Activated CD4-positive, alpha-beta T cell treated with anti-CD3 and anti-CD28 coated beads, Interleukin-2, Interleukin-6, amounts not matched to agents 100 ng/mL and 50 ng/mL, durations not matched to agents 16 hours and 8 hours (primary cell): ENCODE data around the gene CSF3R.

Source experiments
- DNase-seq: peaks from one replicate; pipeline ENCODE4 v3.0.0-alpha.2; 2020

The CSF3R gene

DNA sequence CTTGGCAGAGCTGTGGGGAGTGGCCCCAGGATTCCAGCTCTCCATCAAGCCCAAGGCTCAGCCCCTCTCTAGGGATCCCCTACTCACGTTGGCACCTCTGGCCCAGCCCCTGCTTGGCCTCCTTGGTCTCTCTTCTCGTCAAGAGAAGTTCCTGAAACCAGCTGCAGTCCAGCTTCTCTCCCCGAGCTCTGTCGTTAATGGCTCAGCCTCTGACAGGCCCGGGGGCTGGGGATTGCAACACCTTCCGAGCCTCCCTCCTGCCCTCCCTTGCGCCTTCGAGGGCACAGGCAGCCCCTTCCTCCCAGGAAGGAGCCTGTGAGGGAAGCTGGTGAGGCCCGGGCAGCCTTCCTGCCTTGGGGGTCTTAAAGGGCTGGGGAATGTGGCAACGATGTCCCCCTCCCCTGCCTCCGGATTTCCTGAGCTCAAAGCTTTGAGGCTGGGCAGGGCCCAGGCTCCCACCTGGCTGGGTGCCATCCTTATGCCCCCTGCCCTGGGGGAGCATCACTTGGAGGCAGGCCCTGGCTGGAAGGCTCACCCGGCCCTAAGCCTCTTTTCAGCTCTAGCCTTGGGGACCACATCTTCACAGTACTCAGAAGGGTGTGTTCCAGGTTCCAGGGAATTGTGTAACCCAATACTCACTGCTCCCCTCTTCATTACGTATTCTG, at the start of gene CSF3R:
CSF3R (minus strand) TSS at position 190 of the 665 bp plus-strand sequence. CDS start 3,417 bp downstream, outside the sequence.
- DNase-seq = no peak

DNA sequence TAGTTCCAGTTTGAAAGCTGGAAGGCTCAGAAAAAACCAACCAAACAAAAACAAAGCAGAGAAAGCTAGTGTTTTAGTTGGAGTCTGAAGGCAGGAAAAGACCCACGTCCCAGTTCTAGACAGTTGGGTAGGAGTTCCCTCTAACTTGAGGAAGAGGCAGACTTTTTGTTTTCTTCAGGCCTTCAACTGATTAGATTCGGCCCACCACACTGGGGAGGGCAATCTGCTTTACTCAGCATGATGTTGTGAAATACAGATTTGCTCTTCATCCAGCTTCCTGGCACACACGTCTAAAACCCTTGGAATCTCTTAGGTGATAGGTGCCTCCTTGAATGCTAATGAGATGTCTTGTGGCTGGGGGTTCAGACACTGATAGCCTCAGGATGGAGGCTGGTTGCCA, 49.1 kb upstream of the CSF3R start:
- DNase-seq = no peak

DNA sequence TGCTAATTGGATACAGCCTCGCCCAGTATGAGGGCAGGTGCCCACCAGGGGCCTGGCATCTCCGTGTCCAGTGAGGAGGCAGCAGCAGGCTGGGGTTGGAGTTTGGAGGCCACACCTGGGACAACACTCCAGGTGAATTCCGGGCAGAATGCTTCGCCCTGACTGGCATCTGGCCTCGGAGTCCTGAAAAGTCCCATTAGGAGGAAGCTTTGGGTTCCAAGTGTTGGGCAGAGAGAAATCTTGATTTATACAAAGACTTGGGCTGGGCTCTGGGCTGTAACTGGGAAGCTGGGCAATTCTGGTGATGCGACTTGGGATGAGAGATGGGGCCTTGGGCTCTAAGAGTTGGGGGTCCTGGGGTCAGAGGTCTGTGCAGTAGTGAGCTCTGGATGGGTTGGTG, 48.1 kb upstream of the CSF3R start:
- DNase-seq = no peak

DNA sequence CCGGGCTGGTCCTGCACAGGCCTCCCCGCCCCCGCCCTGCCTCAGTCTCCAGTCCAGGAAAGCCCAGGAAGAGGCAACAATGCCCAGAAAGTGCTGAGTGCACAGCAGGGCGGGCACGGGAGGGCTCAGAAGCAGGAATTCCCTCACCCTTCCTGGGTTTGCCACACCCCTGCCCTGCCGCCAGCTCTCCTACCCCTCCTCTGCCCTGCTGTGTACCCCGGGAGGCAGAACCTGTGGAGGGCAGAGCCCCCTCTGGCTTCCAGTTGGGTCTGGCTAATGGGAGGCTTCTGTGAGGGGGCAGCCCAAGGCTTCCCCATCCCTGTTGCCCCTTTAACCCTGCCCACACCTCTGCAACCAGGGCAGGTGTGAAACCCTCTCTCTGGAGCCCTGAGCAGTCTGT, 47.5 kb upstream of the CSF3R start:
- DNase-seq = no peak

DNA sequence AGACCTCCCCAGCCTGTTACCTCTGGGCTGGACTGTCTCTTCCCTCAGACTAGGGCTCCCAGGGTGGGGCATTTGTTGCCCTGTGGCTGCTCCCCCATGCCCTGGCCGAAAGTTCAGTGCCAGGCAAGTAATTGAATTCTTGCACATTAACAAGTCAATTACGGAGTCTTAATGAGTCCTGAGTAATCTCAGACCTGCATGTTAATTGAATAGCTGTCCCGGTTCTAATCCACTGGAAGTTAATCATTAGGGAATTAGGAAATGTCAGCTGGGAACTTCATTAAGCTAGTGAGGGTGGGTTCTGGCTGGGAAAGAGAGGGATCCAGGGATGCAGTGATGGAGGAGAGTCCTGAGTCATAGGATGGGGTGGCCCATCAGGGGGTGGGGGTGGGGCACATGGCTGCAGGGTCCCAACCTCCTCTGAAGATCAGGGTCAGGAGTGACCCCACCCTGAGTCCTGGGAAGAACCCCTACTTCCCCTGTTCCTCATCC, 47.1 kb upstream of the CSF3R start:
- DNase-seq = no peak

DNA sequence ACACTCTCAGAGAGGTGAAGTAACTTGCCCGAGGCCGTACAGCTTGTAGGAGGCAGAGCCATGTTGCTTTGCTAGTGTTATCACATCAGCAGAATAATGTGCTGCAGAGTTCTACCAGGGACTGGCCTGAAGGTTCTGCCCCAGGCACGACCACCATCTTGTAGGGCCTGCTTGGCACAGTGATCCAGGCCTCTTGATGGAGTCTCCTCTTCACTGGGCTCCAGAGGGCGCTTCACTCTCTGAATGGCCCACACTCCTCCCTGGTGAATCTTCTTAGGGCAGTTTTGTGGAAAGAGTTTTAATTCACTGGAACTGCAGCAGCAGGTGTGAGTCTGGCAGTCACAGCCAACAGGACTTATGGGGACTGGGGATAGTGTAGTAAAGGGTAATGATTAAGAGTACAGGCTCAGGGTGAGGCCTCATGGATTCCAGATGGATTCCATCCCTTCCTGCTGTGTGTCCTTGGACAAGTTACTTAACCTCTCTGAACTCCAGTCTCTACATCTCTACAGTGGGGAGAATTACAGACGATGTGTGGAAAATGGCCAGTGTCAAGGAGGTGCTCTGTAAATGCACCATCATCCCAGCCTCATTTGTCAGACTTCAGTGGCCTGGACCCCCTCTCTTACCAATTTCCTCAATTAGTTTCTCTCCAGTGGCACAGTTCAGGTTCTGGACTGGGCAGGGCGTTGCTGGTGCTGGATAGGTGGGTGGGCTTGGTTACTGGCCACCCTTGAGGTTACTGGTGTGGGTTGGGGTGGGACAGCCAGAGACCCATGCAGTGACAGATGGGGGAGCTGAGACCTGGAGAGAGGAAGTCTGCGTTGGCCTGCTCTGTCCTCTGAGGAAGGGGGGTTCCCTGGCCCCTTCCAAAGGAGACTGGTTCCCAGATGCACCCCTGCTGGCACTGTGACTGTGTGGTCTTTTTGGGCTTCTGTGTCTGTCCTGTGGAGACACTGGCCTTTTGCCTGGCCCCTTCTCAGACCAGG, 45.9 kb upstream of the CSF3R start:
- no peak for DNase-seq

DNA sequence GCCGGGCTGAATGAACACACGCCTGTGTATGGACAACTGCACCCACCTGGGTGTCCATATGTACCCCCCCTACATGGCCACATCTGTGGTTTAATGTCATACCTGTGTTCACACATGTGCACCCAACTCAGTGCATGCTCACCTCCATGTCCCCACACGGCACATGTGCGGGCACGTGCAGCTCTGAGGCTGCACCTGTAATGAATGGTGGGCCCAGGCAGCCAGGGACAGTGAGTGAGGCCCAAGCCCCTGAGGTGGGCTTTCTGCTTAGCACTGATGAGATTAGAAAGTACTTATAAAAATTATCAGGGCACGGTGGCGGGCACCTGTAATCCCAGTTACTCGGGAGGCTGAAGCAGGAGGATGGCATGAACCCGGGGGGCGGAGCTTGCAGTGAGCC, 42.5 kb upstream of the CSF3R start:
- no peak for DNase-seq

DNA sequence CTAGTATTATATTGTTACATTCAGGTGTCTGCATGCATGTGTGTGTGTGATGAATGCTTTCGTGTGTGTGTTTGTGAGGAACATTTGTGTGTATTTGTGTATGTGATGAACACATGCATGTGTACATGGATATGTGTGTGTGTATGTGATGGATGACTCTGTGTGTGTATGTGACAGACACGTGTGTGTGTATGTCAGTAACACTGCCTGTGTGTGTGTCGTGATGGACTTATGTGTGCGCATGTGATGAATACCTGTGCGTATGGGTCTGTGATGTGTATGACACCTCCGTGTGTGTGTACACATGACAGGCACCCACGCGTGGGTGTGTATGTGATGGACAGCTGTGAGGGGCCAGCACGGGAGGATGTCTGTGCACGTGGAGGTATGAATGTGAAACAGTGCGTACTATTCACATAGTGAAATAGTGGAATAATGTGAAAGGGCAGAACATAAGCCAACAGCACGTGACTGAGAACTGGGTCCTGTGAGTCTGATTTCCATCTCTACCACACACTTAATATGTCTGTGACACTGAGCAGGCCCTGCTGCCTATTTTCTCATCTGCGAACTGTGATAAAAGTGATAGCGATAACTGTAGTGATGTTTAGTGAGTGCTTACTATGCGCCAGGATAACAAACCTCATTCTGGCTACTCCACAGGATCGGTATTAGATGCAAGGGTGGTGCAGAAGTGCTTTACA, 41.8 kb upstream of the CSF3R start:
- DNase-seq = no peak

DNA sequence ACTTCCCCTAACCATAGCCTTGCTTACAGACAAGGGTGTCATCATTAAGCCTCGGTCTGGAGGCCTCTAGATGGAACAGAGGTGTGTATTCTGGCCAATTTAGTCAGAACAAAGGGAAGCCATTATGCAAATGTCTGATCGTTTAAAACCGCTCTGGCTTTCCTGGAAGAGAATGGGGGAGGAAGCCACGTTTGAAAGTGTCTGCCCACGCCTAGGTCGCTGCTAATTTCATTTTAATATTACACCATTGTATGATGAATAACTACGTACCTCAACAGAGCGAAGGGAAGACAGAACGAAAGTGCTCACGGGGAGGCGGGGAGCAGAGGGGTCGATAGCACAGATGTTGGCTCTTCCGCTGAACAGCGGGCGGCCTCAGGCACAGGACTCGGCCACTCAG, 41.1 kb upstream of the CSF3R start:
- DNase-seq = peak; percentile 14

DNA sequence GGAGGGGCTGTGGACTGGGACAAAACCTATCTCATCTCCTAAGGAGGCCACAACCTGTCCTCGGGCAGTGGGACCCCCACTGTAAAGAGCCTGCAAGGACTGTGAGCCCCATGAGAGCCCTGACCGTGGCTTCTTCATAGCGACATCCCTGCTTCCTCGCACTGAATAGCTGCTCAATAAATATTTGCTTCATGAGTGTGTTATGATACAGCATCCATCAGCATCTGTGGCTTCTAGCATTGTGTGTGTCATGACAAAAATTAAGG, 40.5 kb upstream of the CSF3R start:
- no peak for DNase-seq

DNA sequence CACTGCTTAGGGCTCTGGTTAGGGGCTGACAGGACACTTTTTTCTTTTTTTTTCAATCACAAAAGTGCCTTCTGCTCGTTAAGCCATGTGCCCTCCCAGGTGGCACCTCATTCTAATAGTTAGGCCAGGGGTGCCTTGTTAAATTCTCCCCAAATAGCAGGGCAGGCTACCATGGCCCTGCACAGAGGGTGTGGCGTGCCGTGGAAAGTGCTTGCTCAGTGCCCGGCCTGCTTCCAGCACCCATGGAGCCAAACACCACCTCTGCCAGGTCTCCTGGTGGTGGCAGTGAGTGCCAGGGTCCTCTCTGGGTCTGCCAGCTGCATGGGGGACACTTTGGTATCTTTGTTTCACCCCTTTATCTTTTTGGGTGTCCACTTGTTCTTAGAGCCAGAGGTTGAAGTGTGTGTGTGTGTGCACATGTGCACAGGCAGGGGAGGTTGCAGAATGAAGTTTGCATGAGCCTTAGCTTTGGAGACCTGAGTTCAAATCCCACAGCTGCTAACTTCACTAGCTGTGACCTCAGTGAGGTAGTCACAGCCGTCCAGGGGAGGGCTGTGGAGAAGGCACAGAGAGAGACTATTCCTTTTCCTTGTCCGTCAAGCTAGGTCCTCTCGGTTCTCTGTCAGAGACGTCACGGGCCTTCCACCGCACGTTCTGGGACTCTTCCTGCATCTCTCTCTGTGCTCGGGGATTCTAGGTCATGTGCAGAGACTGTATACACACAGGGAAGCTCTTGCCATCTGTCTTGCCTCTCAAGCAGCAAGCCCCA, 39.9 kb upstream of the CSF3R start:
- no peak for DNase-seq

DNA sequence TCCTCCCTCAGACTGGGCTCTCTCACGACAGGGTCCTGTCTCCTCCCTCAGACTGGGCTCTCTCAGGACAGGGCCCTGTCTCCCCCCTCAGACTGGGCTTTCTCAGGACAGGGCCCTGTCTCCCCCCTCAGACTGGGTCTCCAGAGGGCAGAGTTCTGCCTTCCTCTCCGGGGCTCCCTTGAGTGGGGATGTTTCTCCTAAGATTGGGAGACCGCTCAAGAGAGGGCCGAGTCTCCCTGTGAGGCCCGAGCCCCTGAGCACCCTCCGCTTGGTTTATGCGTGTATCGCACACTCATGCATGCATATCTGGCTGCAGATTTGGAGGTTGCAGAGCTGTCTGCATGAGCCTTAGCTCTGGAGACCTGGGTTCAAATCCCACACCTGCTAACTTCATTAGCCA, 39.3 kb upstream of the CSF3R start:
- no peak for DNase-seq

DNA sequence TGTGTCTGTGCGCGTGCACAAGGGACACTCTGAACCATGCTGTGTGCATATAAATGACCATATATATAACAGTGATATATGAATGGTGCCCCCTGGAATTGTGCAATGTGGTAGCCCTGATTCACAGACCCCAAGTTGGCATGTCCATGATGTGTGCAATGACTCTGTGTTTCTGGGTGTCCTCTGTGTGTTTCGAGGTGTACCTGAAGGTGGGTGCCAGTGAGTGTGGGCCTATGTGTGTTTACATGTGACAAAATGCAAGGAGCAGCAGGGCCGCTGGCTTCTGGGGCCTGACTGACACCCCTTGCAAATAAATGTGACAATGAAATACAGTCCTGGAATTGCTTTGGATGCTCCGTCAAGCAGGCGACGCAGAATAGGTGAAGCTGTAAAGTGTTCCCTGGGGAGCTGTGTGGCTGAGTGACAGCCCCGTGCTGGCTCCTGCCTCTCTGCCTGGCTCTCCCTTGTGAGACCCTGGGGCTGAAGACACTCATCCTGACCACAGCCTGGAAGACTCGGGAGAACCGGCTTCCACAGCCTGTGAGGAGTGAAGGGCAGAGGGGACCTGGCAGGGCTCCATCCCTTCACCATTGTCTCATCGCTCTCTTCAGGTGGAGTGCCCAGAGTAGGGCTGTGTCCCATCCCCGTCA, 38.2 kb upstream of the CSF3R start:
- DNase-seq = no peak

DNA sequence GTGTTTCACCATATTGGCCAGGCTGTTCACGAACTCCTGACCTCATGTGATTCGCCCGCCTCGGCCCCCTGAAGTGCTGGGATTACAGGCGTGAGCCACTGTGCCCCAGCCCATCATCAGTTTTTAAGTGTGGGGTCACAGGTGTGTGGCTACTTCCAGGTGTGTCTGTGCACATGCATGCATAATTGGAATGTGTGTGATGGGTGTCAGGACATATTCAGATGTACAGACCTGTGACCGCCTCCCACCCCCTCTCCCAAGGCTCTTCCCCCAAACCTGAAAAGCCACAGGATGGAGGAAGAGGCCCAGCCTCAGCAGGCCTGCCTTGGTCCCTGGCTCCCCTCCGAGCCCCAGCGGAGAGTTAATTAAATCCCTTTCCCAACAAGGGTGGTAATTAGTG, 37.3 kb upstream of the CSF3R start:
- DNase-seq = no peak

DNA sequence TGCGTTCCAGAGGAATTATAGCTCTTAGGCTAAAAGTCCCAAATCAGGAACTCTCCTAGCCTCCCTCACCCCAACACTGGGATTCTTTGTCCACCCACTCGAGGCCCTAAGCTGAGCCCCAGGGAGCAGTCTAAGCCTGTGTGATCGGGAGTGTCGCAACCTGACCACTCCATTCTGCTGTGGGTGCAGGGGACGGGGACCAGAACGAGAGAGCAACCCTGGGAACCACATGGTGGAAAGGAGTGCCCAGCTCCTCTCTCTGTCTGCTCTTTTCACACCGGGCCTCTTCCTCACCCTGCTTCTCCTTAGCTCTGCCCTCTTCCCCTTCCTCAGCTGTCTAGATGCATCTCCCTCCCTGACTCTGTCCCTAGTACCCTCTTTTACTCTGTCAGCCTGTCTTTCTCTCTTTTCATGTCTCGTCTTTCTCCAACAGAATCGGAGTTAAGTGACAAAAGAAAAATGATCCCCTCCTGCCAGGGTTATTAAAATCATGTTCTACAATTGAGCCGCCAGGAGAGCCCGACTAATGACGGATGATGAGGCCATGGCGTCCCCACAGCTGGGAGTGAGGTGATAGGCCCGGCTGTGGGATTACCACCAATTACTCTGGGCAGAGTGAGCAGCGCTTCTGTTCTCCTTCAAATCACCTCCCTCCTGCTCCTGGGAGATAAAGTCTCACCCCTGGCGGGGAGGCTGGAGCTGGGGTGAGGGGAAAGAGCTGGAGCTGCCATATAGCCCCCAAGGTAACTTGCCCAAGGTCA, 34.5 kb upstream of the CSF3R start:
- no peak for DNase-seq

DNA sequence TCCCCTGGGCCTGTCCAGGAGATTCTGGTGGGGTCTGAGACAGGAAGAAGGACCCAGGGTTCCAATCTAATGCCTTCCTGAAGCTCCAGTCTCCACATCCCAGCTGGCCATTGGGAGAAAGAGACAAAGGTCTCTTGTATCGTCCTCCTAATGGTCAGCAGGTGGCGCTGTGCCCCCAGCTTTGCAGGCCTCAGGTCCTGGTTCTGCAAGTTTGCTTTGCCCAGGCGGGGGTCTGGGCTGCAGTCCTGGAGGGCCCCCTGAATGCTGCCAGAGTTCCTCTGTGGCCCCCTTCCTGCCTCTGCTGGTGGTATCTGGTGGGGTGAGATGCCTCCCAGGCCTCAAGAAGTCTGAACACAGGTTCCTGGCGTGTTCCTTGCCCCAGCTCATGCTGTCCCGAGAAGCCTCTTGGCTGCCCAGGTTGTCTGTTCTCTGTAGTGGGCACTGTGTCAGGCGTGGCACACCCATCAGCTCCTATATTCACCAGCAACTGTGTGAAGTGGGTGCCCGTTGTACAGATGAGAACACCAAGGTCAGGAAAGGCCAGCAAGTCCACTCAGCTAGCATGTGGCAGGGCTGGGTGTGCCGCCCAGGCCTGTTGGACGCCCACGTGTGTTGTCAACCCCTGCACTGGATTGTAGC, 33.8 kb upstream of the CSF3R start:
- DNase-seq = peak; percentile 55

DNA sequence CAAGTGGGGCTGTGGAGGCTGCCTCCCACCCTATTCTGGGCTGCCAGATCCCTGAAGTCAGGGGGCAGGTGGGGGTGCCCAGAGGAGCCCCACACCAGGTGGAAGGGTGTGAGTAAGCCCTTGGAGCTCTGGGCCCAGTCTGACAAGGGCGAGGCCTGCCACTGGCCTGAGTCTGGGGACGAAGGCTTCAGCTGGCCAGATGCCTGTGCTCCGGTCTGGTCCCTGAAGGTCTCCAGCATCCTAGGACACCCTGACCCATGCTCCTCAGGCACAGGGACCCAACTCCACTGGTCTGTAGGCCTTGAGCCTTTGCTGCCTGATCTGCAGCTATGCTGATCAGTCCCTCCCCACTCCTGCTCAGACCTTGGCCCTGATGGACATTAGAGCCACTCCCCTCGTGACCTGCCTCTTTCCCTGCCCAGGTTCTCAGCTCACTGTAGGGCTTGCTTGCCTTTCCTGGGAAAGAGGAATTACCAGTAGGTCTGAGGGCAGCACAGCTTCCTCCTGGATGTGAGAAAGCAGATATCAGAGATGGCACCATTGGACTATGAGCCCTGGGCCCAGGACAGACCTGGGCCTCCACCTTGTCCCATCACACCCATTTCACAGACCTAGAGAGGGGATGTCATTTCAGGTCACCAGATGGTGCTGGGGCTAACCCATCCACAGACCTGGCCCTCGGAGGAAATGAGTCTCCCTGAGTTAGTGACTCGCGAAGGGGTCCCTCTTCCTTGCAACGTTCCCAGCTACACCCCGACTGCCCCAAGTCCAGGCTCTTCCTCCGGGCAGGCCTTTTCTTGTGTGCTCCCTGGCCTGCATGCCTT, 32.8 kb upstream of the CSF3R start:
- no peak for DNase-seq

DNA sequence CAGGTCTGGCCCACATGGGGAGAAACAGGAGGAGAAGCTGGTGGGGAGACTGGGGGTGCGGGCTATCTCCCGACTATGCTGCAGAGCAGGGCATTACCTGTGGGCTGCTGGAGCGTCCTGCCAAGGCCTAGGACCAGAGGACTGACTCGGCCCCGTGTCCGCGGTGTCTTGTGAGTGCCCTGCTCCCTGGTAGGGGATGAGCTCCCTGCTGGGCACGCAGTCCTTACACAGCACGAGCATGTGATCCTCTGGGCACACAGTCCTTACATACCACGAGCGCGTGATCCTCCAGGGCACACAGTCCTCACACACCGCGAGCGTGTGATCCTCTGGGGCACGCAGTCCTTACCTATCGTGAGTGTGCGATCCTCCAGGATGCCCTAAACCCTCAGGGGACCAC, 31.8 kb upstream of the CSF3R start:
- DNase-seq = no peak

DNA sequence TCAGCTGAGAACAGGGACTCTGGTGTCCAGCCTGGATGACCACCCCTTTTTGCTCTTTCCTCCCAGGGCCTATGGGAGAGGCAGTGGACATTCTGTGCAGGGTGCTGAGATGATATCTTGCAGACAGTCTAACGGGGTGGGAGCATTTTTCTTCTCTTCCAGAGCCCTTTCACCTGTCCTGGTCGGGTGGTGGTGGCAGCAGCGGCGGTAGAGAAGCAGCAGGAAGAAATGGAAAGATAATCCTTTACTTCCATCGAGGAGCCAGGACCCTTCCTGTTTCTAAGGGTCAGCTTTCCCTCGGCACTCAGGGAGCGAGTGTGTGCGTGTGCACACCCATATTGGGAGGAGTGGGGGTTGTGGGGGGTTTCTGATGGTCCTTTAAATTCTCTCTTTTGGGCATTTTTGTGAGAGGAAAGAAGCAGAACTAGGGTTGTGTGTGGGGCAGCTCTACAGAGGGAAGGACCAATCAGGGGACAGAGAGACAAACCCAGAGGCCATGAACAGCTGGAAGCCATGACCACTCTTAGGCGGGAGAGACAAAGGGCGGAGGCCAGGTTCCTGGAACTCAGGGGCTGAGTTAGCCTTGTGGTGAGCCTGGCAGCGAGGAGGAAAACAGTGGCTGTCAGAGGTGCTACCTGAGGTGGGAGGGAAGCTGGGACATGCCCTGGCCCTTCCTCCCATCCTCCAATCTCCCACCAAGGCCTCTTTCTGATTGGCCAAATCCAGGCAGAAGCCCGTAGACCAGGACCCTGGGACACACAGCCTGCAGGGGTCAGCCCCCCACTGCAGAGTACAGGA, 31.2 kb upstream of the CSF3R start:
- no peak for DNase-seq
